Ishikawa (cell line): ENCODE data around the gene HRG.

Experiments
- CEBPB ChIP-seq: IDR thresholded peaks from 2 replicates; pipeline ENCODE4 v1.6.1; 2012
- CREB1 ChIP-seq: IDR thresholded peaks from 2 replicates; pipeline ENCODE4 v1.6.1; 2012; ENCODE audit warnings: low read depth
- EGR1 ChIP-seq: IDR thresholded peaks from 2 replicates; pipeline ENCODE4 v1.6.1; 2012
- EP300 ChIP-seq: IDR thresholded peaks from 2 replicates; pipeline ENCODE4 v1.6.1; 2012; ENCODE audit warnings: borderline replicate concordance
- FOXM1 ChIP-seq: IDR thresholded peaks from 2 replicates; pipeline ENCODE4 v1.6.1; 2012; ENCODE audit warnings: low read depth, borderline replicate concordance
- REST ChIP-seq: IDR thresholded peaks from 2 replicates; pipeline ENCODE4 v1.6.1; 2012; ENCODE audit warnings: low read depth, mild to moderate bottlenecking
- TAF1 ChIP-seq: IDR thresholded peaks from 2 replicates; pipeline ENCODE4 v1.6.1; 2012; ENCODE audit warnings: low read depth, mild to moderate bottlenecking
- TCF12 ChIP-seq: IDR thresholded peaks from 2 replicates; pipeline ENCODE4 v1.6.1; 2012; ENCODE audit warnings: low read depth
- ZBTB7A ChIP-seq: IDR thresholded peaks from 2 replicates; pipeline ENCODE4 v1.6.1; 2012; ENCODE audit warnings: low read depth
- TF ChIP-seq, protein P1 (sequence below): IDR thresholded peaks from 2 replicates; pipeline ENCODE4 v1.6.1; 2012

DNA sequence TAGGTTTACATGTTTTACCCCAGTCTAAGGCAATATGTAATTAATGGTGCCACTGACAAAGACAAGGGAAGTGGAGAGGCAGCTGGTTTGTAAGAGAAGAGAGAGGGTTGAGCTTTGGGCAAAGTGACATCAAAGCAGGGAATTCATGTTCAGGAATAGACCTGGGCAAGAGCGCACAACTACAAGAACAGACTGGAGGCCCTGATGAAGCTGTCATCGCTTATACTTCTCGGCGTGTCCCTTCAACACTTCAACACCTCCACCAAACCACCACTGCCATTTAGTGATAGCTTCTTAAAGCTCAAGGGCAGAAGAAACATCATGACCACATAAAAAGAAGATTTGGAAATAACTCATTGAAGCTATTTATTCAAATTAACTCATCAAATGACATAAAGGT lies 31.7 kb downstream of the HRG start:
- TF ChIP-seq EGR1, result no peak
- TF ChIP-seq FOXM1, result no peak
- TF ChIP-seq, protein P1, sequence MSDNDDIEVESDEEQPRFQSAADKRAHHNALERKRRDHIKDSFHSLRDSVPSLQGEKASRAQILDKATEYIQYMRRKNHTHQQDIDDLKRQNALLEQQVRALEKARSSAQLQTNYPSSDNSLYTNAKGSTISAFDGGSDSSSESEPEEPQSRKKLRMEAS, result no peak
- no peak for TF ChIP-seq TCF12
- no peak for TF ChIP-seq TAF1
- no peak for TF ChIP-seq EP300
- TF ChIP-seq REST, result no peak
- TF ChIP-seq CEBPB, result no peak
- no peak for TF ChIP-seq CREB1
- no peak for TF ChIP-seq ZBTB7A
